Stimulated activated CD4-positive, alpha-beta T cell treated with anti-CD3 and anti-CD28 coated beads, Interleukin-1b, Interleukin-23, amount 100 ng/mL, for 24 hours (primary cell): ENCODE data around the gene SLC25A17.
"Not testable (repeated sequence)": the region's sequence is repeated elsewhere in the genome, so short reads cannot be mapped to it uniquely, and the experiment has no call there.

Source experiments
- DNase-seq, 4 experiments: peaks; one replicate each; pipeline ENCODE4 v3.0.0-alpha.2; 2020; ENCODE audit warnings: low read depth in 4 of 4, low spot score in 1 of 4

The SLC25A17 gene

DNA sequence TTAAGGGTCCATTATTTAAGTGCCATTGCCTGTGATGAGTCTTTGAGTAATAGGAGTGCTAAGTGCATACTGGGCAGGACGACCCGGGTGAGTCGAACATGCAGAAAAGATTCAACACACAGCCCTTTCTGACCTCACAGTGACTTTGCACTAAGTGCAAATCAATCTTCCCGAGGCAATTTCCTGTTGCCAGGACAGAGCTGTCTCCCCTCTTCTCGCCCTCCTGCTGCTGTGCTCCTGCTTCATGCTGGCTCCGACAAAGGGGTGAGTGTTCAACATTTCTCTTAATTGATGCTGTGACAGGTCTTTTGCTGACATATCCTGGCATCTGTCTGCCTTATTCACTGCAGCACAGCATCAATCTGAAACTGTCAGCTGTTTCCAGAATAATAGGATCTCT is 97.9 kb downstream of the SLC25A17 start:
- no peak for DNase-seq

DNA sequence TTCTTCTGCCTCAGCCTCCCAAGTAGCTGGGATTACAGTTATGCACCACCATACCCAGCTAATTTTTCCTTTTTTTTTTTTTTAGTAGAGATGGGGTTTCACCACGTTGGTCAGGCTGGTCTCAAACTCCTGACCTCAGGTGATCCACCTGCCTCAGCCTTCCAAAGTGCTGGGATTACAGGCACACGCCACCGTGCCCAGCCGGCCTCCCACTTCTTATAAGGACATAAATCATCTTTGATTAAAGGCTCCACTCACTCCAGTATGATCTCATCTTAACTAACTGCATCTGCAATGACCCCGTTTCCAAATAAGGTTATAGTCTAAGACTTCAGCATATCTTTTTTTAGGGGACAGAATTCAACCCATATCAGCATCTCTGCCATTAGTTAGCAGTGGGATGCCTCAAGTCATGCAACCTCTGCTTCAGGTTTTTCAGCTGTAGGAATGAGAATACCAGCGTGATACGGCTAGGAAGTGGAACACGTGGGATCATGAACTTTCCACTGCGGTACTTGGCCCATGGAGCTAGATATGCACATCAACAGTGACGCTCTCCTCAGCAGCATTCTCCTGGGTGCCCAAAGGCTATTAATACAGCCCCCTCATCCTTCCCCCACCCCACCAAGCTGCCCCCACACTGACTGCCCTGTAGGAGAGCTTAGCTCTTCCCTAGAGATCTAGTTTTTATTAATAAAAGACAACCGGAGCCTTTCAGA is 98.4 kb downstream of the SLC25A17 start:
- no peak for DNase-seq

DNA sequence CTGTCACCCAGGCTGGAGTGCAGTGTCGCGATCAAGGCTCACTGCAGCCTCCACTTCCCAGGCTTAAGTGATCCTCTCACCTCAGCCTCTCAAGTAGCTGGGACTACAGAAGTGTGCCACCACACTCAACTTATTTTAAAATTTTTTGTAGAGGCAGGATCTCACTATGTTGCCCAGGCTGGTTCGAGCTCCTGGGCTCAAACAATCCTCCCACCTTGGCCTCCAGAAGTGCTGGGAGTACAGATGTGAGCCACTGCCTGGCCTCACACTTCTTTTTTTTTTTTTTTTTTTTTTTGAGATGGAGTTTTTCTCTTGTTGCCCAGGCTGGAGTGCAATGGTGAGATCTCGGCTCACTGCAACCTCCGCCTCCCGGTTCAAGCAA is 99.0 kb downstream of the SLC25A17 start:
- not testable (repeated sequence) for DNase-seq
